ENCODE results near the gene MKLN1. TPM values are rescaled to one million over a fixed set of nuclear protein-coding genes. Genes with fewer than 3 reads are reported as not detected.

The MKLN1 gene
- total RNA-seq, 1 experiment from 2014 or later, result 34.3 TPM

- no CpG with 5 or more reads among the region's 2 CpGs for WGBS (ENCODE audit: extremely low coverage, insufficient read length, low lambda C conversion rate)
- peaks cover 1% of the 10 kb centered on the region; the same call in 1 of the 2 replicates for H3K79me2 ChIP-seq (ENCODE audit: insufficient read depth, low read length)
- H3K36me3 Mint-ChIP-seq (ENCODE audit: insufficient read depth in 1 of 3, low read depth in 3 of 3), result peaks cover 0 to 4% (median 2%) of the 10 kb centered on the region in 3 experiments; a peak in 1 of 7 replicates
Measured at GRCh38 chr7:131391145-131391544, 63.5 kb downstream of the MKLN1 start.

More at GRCh38 chr7:131391145-131391544, 63.5 kb downstream of the MKLN1 start:
- Histone ChIP-seq H2AK5ac (ENCODE audit: insufficient read length, low read length) (no peak overlapping the region), H2BK20ac (ENCODE audit: low read depth, low read length, poor library complexity, severe bottlenecking) (no peak overlapping the region), H3K23me2 (ENCODE audit: insufficient read length, low read depth, low read length, poor library complexity, severe bottlenecking) (no peaks in the 10 kb centered on the region), H3K79me1 (ENCODE audit: insufficient read depth, low read depth, low read length, poor library complexity, severe bottlenecking) (peaks cover 5% of the 10 kb centered on the region), H4K91ac (ENCODE audit: insufficient read length, low read depth, low read length) (no peak overlapping the region), H4K8ac (replicated peaks; ENCODE audit: insufficient read length, low read depth, low read length) (no peak overlapping the region), H3K23ac (ENCODE audit: insufficient read length, low read depth, low read length) (no peak overlapping the region), H4K5ac (ENCODE audit: insufficient read length, low read depth, low read length) (no peak overlapping the region), H2BK5ac (ENCODE audit: insufficient read length, low read length) (no peak overlapping the region), H3K9me3 (ENCODE audit: control insufficient read depth, low read depth, low read length) (no peaks in the 10 kb centered on the region), H2BK12ac (ENCODE audit: insufficient read length, low read depth, low read length) (no peak overlapping the region), H2BK15ac (ENCODE audit: low read depth, low read length) (no peak overlapping the region), H4K20me1 (ENCODE audit: control insufficient read depth, insufficient read depth, insufficient read length) (no peaks in the 10 kb centered on the region), H2AFZ (ENCODE audit: low read length) (no peak overlapping the region), H3K27ac (ENCODE audit: insufficient read length, low read depth, low read length) (no peak overlapping the region), H3K4ac (ENCODE audit: low read depth, low read length) (no peak overlapping the region), H3K27me3 (ENCODE audit: insufficient read depth, low read length) (no peaks in the 10 kb centered on the region), H3K14ac (ENCODE audit: insufficient read depth, low read length) (no peak overlapping the region), H3K56ac (ENCODE audit: insufficient read length, low read depth, low read length) (no peak overlapping the region), H3K4me1 (ENCODE audit: insufficient read depth, low read length) (peaks cover 3% of the 10 kb centered on the region; the same call in 1 of the 2 replicates), H3T11ph (ENCODE audit: low read length) (no peak overlapping the region), H3K9ac (ENCODE audit: extremely low read depth, insufficient read length, low read length) (no peak overlapping the region), H3K18ac (ENCODE audit: insufficient read length, low read depth, low read length) (no peak overlapping the region), H3K4me2 (ENCODE audit: insufficient read depth, insufficient read length, low read length) (no peak overlapping the region), H2BK120ac (ENCODE audit: low read depth, low read length, poor library complexity, severe bottlenecking) (no peak overlapping the region)
- H3K4me3 Mint-ChIP-seq, result no peak overlapping the region
- no peaks in the 10 kb centered on the region for H3K27me3 Mint-ChIP-seq (ENCODE audit: low read depth)
- no peaks in the 10 kb centered on the region for H3K9me3 Mint-ChIP-seq
- H3K4me1 Mint-ChIP-seq, result peaks cover 7 to 8% of the 10 kb centered on the region in 2 experiments
- DNase-seq, result no peak
- no peak for TF ChIP-seq CTCF (conservative IDR thresholded peaks at IDR 0.05)
- H3K27ac Mint-ChIP-seq, result no peak overlapping the region
